ENCODE measurements around the gene SMG6. TPM values are rescaled to one million over a fixed set of nuclear protein-coding genes. Genes with fewer than 3 reads are reported as not detected.

SMG6 gene
- total and polyA plus RNA-seq, 2 of the 13 experiments (the other 11 are each of a cell fraction or from before 2014, with no cell fraction given), result 4.6 to 14.6 TPM

DNA sequence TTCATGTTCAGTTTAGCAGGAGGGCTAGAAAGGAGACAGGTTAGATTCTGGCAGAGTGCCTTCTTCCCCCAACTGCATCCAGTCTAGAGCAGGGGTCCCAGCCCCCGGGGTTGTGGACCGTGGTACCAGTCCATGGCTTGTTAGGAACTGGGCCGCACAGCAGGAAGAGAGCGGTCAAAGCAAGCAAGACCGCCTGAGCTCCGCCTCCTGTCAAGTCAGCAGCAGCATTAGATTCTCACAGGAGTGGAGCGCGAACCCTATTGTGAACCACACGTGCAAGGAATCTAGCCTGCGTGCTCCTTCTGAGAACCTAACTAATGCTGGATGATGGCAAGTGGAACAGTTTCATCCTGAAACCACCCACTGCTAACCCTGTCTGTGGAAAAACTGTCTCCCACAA, 153.7 kb downstream of the SMG6 start:
- Histone ChIP-seq H3K4me3 (replicated peaks in 1 of 3; ENCODE audit: insufficient read depth in 1 of 3, low read depth in 2 of 3, low read length in 3 of 3) (no peak overlapping the region), H3K4me1 (ENCODE audit: insufficient read depth, low read length) (peaks cover 9% of the 10 kb centered on the region), H4K20me1 (ENCODE audit: insufficient read depth, low read length) (no peaks in the 10 kb centered on the region), H3K27ac (ENCODE audit: extremely low read length, insufficient read depth, low read length) (no peak overlapping the region), H3K79me2 (ENCODE audit: insufficient read depth, low read length) (no peaks in the 10 kb centered on the region), H3K9me3 (ENCODE audit: low read length) (no peaks in the 10 kb centered on the region), H3K36me3 (replicated peaks in 1 of 2; ENCODE audit: control insufficient read depth in 1 of 2, insufficient read depth in 2 of 2, low read length in 2 of 2) (peaks cover 6 to 12% of the 10 kb centered on the region in 2 experiments; a peak in 4 of 5 replicates), H2AFZ (ENCODE audit: low read length) (no peak overlapping the region), H3K27me3 (ENCODE audit: control insufficient read depth in 1 of 2, insufficient read depth in 2 of 2, low read length in 2 of 2) (no peaks in the 10 kb centered on the region), H3K9ac (ENCODE audit: insufficient read depth, low read depth, low read length) (no peak overlapping the region), H3K4me2 (ENCODE audit: low read depth, low read length) (no peak overlapping the region)
- CTCF ChIA-PET (ENCODE audit: low intra/inter-chr PET ratio, low total read pairs), result no interaction called here
- ATAC-seq (no peak), FAIRE-seq (no peak), DNase-seq (ENCODE audit: low spot score) (no peak)
- in situ Hi-C loops (cut with HindIII; ENCODE audit: extremely low pct_ligation_motif_present, low pct_unique_long_range_greater_than_20kb) (no loop called here), intact Hi-C loops (cut with micrococcal nuclease; ENCODE audit: unreplicated experiment) (no loop called here)
- POLR2A ChIA-PET, result no interaction called here
- BruUV-seq (replicated peaks), result no TSS peak
- TF ChIP-seq ASH2L (IDR thresholded peaks at IDR 0.05; ENCODE audit: insufficient read length, low read depth, low read length), result no peak
- no peak for TF ChIP-seq BHLHE40 (IDR thresholded peaks at IDR 0.05; ENCODE audit: low read length)
- TF ChIP-seq, protein P1, sequence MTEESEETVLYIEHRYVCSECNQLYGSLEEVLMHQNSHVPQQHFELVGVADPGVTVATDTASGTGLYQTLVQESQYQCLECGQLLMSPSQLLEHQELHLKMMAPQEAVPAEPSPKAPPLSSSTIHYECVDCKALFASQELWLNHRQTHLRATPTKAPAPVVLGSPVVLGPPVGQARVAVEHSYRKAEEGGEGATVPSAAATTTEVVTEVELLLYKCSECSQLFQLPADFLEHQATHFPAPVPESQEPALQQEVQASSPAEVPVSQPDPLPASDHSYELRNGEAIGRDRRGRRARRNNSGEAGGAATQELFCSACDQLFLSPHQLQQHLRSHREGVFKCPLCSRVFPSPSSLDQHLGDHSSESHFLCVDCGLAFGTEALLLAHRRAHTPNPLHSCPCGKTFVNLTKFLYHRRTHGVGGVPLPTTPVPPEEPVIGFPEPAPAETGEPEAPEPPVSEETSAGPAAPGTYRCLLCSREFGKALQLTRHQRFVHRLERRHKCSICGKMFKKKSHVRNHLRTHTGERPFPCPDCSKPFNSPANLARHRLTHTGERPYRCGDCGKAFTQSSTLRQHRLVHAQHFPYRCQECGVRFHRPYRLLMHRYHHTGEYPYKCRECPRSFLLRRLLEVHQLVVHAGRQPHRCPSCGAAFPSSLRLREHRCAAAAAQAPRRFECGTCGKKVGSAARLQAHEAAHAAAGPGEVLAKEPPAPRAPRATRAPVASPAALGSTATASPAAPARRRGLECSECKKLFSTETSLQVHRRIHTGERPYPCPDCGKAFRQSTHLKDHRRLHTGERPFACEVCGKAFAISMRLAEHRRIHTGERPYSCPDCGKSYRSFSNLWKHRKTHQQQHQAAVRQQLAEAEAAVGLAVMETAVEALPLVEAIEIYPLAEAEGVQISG (CRISPR knock-in tag; IDR thresholded peaks at IDR 0.05), result no peak
- TF ChIP-seq SPEN (CRISPR knock-in tag; IDR thresholded peaks at IDR 0.05; ENCODE audit: low read depth), result no peak
- no peak for TF ChIP-seq CHD4 (IDR thresholded peaks at IDR 0.05; ENCODE audit: borderline replicate concordance, low read length)
- TF ChIP-seq ZNF790 (CRISPR knock-in tag; IDR thresholded peaks at IDR 0.05; ENCODE audit: borderline replicate concordance), result no peak
- no peak for TF ChIP-seq ZSCAN12 (CRISPR knock-in tag; IDR thresholded peaks at IDR 0.05)
- 69% methylated on average over 3 of the region's 10 CpGs for WGBS (ENCODE audit: low lambda C conversion rate)

All from HepG2 (cell line).